Measurements from ENCODE around the gene UBE2I.

DNA sequence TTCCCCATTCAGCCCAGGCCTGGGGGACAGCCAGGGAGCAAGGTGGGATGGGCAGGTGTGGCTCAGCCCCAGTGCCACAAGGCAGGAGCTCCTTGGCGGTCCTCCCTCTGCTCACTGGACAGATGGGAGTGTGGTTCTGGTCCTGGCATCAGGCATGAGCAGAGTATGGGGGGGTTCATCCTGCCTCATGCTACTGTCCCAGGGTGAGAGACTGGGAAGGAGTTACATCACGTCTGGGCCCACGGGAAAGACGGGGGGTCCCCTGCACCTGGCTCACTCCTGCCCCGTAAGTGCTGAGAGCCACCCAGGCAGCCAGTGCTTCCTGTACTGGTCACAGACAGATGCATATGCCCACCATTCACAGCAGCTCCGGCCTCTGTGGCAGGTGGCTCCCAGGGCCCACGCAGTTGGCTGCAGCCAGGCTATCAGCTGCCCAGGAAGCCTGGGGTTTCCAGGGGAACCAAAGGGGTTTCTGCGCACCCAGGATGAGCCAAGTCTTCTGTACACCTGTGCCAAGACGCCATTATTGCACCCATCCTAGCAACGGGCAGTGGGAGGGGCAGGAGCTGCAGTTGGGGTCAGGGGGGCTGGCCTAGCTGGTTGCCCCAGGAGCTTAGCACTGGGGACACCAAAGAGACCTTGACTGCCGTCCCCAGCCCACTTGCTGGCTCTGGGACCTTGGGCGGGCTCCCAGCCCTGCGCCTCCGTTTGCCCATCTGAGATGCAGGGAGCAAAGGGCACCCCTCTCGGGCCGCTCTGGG, 26.0 kb downstream of the UBE2I start:
- no peak for TF ChIP-seq EZH2phosphoT487 (IDR thresholded peaks at IDR 0.05; ENCODE audit: borderline replicate concordance, low read length)
- TF ChIP-seq, protein P1, sequence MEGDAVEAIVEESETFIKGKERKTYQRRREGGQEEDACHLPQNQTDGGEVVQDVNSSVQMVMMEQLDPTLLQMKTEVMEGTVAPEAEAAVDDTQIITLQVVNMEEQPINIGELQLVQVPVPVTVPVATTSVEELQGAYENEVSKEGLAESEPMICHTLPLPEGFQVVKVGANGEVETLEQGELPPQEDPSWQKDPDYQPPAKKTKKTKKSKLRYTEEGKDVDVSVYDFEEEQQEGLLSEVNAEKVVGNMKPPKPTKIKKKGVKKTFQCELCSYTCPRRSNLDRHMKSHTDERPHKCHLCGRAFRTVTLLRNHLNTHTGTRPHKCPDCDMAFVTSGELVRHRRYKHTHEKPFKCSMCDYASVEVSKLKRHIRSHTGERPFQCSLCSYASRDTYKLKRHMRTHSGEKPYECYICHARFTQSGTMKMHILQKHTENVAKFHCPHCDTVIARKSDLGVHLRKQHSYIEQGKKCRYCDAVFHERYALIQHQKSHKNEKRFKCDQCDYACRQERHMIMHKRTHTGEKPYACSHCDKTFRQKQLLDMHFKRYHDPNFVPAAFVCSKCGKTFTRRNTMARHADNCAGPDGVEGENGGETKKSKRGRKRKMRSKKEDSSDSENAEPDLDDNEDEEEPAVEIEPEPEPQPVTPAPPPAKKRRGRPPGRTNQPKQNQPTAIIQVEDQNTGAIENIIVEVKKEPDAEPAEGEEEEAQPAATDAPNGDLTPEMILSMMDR (conservative IDR thresholded peaks at IDR 0.05; ENCODE audit: low read depth, low read length), result no peak

Data from PC-3 (cell line).